Gastroesophageal sphincter (tissue), 4 donors: ENCODE data around the gene TBX21. TPM values are rescaled to one million over a fixed set of nuclear protein-coding genes. Genes with fewer than 3 reads are reported as not detected.

Source experiments
- ATAC-seq: fragments of 150-250 bp; one replicate; pipeline ENCODE4 v1.9.1; 2016; ENCODE audit warnings: mild to moderate bottlenecking, moderate library complexity
- H3K27ac ChIP-seq, 4 donors: fragments of 200-600 bp; sonication (generic) in 3 of 4; 1 replicate in 3 of 4; 2 replicates in 1 of 4; pipeline ENCODE4 v1.5.1; 2016 to 2019
- H3K27me3 ChIP-seq: fragments of 200-600 bp; sonication (generic); one replicate; pipeline ENCODE4 v1.5.1; 2019
- H3K36me3 ChIP-seq, 2 donors: fragments of 200-600 bp; sonication (generic); one replicate each; pipeline ENCODE4 v1.5.1; 2019; ENCODE audit warnings: control low read depth in 1 of 2
- H3K4me1 ChIP-seq, 3 donors: fragments of 200-600 bp; sonication (generic); 1 replicate in 2 of 3; 2 replicates in 1 of 3; pipeline ENCODE4 v1.5.1; 2016 to 2019; ENCODE audit warnings: control low read depth in 2 of 3
- H3K4me3 ChIP-seq, 2 donors: fragments of 200-600 bp; sonication (generic); one replicate each; pipeline ENCODE4 v1.5.1; 2019; ENCODE audit warnings: mild to moderate bottlenecking in 1 of 2, moderate library complexity in 1 of 2
- H3K9me3 ChIP-seq, 3 donors: fragments of 200-600 bp; sonication (generic); one replicate each; pipeline ENCODE4 v1.5.1; 2017 to 2019; ENCODE audit warnings: control low read depth in 2 of 3
- EP300 ChIP-seq: sonication (generic); formaldehyde crosslinking; IDR thresholded peaks from one replicate; pipeline ENCODE4 v1.6.1; 2017; ENCODE audit warnings: antibody characterized with exemption, mild to moderate bottlenecking
- POLR2A ChIP-seq, 2 donors: fragments of 450-650 bp; IDR thresholded peaks; one replicate each; pipeline ENCODE4 v1.6.1; 2017; ENCODE audit warnings: antibody characterized with exemption in 2 of 2, mild to moderate bottlenecking in 2 of 2, moderate library complexity in 1 of 2
- POLR2AphosphoS5 ChIP-seq: sonication (generic); formaldehyde crosslinking; IDR thresholded peaks from one replicate; pipeline ENCODE4 v1.6.1; 2017; ENCODE audit warnings: antibody characterized with exemption
- WGBS, 2 donors: methylation state at CpG; one replicate each; pipeline ENCODE4 v1.1.5; 2018; ENCODE audit warnings: low coverage in 1 of 2; 5-methylcytosine and 5-hydroxymethylcytosine counted together
- total RNA-seq, 4 donors: library from RNA; depleted of rRNA; stranded (reverse); fragments of >200 nt; gene quantifications; one replicate each; pipeline ENCODE4 v1.1.0, GENCODE V29; 2016
- TF ChIP-seq, protein P1 (sequence below), 4 experiments: fragments of 200-600 bp in 2 of 4; fragments of 450-650 bp in 2 of 4; sonication (generic) in 1 of 4; IDR thresholded peaks; one replicate each; pipeline ENCODE4 v1.5.1; 2017 to 2019; ENCODE audit warnings: antibody characterized with exemption in 4 of 4, mild to moderate bottlenecking in 2 of 4, moderate library complexity in 2 of 4

TBX21 gene
- total RNA-seq, 4 donors from 2014 or later, result 0.94 to 1.1 TPM; not detected in 2

GRCh38 chr17:47727704-47728036, 5.4 kb upstream of the TBX21 start:
- H3K4me1 ChIP-seq, result peaks cover 0 to 1% (median 0%) of the 10 kb centered on the region in 3 donors
- peaks cover 92% of the 10 kb centered on the region for H3K27me3 ChIP-seq
- no peak for ATAC-seq
- no peak overlapping the region for H3K4me3 ChIP-seq
- TF ChIP-seq POLR2A (IDR thresholded peaks at IDR 0.05) (no peak), EP300 (no peak), POLR2AphosphoS5 (no peak)
- TF ChIP-seq, protein P1, sequence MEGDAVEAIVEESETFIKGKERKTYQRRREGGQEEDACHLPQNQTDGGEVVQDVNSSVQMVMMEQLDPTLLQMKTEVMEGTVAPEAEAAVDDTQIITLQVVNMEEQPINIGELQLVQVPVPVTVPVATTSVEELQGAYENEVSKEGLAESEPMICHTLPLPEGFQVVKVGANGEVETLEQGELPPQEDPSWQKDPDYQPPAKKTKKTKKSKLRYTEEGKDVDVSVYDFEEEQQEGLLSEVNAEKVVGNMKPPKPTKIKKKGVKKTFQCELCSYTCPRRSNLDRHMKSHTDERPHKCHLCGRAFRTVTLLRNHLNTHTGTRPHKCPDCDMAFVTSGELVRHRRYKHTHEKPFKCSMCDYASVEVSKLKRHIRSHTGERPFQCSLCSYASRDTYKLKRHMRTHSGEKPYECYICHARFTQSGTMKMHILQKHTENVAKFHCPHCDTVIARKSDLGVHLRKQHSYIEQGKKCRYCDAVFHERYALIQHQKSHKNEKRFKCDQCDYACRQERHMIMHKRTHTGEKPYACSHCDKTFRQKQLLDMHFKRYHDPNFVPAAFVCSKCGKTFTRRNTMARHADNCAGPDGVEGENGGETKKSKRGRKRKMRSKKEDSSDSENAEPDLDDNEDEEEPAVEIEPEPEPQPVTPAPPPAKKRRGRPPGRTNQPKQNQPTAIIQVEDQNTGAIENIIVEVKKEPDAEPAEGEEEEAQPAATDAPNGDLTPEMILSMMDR (IDR thresholded peaks at IDR 0.05), result no peak
- 71 to 100% methylated on average over 1 to 9 of the region's 9 CpGs for WGBS, 2 donors
- H3K27ac ChIP-seq, result no peak overlapping the region
- H3K9me3 ChIP-seq, result no peaks in the 10 kb centered on the region
- H3K36me3 ChIP-seq, result no peaks in the 10 kb centered on the region

DNA sequence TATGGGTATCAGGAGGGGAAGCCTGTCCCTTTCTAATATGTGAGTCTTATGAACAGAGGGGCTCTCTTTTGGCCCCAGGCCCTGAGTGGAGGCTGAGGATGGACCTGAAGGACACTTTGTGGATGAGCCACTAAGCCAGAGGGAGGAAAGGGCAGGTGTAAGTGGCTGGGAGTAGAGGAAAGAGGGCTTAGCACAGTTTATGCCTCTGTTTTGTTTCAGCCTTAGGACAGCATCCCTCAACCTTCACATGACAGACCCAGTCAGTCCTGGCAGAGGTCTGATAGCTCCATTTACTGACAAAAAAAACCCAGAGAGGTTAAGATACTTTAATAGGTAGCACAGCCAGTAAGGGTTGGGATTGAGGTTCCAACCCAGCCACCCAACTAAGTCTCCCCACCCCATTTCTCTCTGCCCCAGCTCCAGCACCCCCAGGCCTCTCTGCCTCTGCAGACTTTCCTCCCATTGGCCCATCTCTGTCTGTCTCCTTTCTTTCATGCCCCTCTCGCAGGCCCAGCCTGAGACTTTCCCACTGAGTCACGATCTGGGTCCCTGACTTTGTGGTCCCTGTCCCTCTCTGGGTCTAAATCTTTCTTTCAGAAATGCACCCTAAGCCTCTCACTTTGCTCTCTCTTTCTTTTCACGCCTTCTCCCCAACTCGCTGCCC, 4.7 kb upstream of the TBX21 start:
- Histone ChIP-seq H3K27me3 (peaks cover 93% of the 10 kb centered on the region), H3K9me3 (no peaks in the 10 kb centered on the region), H3K36me3 (no peaks in the 10 kb centered on the region), H3K4me3 (no peak overlapping the region), H3K4me1 (peaks cover 0 to 8% (median 5%) of the 10 kb centered on the region in 3 donors), H3K27ac (no peak overlapping the region)
- WGBS, 2 donors, result 84 to 90% methylated on average over 2 to 4 of the region's 4 CpGs
- TF ChIP-seq EP300 (no peak), POLR2A (IDR thresholded peaks at IDR 0.05) (no peak), POLR2AphosphoS5 (no peak)
- TF ChIP-seq, protein P1 (IDR thresholded peaks at IDR 0.05), result no peak
- no peak for ATAC-seq

DNA sequence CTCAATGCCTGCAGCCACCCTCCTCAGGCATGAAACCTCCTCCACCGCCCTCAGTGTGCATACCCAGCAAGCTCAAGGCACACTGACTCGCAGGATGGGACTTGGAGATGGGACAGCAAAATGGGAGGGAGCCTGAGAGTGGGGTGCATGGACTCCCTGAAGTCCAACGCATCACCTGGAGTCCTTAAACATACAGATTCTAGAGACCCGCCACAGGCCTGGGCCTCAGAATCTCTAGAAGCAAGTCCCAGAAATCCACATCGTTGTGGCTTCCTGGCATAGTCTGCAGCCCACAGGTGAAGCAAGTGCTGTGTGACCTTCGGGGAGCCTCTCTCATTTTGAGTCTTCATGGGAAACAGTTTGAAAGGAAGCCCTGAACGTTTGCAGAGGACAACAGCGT, 3.6 kb upstream of the TBX21 start:
- H3K4me1 ChIP-seq, result peaks cover 0 to 18% (median 10%) of the 10 kb centered on the region in 3 donors

DNA sequence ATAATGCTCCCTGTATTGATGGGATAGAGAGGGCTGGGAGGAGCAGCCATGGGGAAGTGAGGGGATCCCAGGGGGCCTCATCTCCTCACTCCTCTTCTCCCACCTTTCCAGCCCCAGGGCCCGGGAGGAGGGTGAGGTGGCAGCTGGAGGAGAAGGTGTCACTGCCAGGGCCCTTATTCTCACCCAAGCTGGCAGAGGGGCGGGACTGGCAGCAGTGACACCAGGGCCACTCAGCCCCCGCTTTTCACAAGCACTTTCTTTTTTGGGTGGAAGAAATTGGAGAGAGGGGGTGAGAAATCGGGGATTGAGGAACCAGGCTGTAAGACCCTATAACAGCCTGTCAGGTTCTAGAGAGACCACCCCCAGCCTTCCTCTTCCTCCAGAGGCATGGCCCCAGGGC, 2.4 kb upstream of the TBX21 start:
- Histone ChIP-seq H3K27ac (no peak overlapping the region), H3K27me3 (peaks cover 95% of the 10 kb centered on the region), H3K36me3 (no peaks in the 10 kb centered on the region), H3K9me3 (no peaks in the 10 kb centered on the region), H3K4me3 (no peak overlapping the region), H3K4me1 (peaks cover 0 to 18% (median 10%) of the 10 kb centered on the region in 3 donors)
- no peak for ATAC-seq
- WGBS, 2 donors, result no CpG with 5 or more reads among the region's 4 CpGs
- no peak for TF ChIP-seq POLR2A (IDR thresholded peaks at IDR 0.05)
- no peak for TF ChIP-seq POLR2AphosphoS5
- TF ChIP-seq EP300, result no peak
- TF ChIP-seq, protein P1 (IDR thresholded peaks at IDR 0.05), result no peak

More for the DNA sequence above, 3.6 kb upstream of the TBX21 start:
- no peaks in the 10 kb centered on the region for H3K36me3 ChIP-seq
- no peak overlapping the region for H3K4me3 ChIP-seq
- ATAC-seq, result no peak
- no peaks in the 10 kb centered on the region for H3K9me3 ChIP-seq
- H3K27me3 ChIP-seq, result peaks cover 94% of the 10 kb centered on the region
- TF ChIP-seq, protein P1 (IDR thresholded peaks at IDR 0.05), result no peak
- TF ChIP-seq POLR2A (IDR thresholded peaks at IDR 0.05), result no peak
- TF ChIP-seq EP300, result no peak
- TF ChIP-seq POLR2AphosphoS5, result no peak
- no peak overlapping the region for H3K27ac ChIP-seq
- WGBS, 2 donors, result 69 to 83% methylated on average over 2 to 5 of the region's 8 CpGs

- Histone ChIP-seq H3K27ac (no peak overlapping the region), H3K36me3 (no peaks in the 10 kb centered on the region), H3K27me3 (peaks cover 94% of the 10 kb centered on the region), H3K4me1 (peaks cover 0 to 18% (median 10%) of the 10 kb centered on the region in 3 donors), H3K4me3 (no peak overlapping the region), H3K9me3 (no peaks in the 10 kb centered on the region)
- TF ChIP-seq POLR2A (IDR thresholded peaks at IDR 0.05) (no peak), EP300 (no peak), POLR2AphosphoS5 (no peak)
- TF ChIP-seq, protein P1 (IDR thresholded peaks at IDR 0.05), result no peak
- 60% methylated on average over 1 of the region's 2 CpGs; no CpG with 5 or more reads in 1 of the 2 donors for WGBS, 2 donors
- no peak for ATAC-seq
Observed at GRCh38 chr17:47731396-47731795, 1.6 kb upstream of the TBX21 start.
